Measurements from ENCODE around the gene NRL. TPM values are rescaled to one million over a fixed set of nuclear protein-coding genes. Genes with fewer than 3 reads are reported as not detected.
A peak's percentile ranks its signal among the peaks of the same experiment; 100 is the strongest.

Gene NRL
- polyA plus RNA-seq, 3 donors, result 1.1 to 1.5 (median 1.3) TPM

DNA sequence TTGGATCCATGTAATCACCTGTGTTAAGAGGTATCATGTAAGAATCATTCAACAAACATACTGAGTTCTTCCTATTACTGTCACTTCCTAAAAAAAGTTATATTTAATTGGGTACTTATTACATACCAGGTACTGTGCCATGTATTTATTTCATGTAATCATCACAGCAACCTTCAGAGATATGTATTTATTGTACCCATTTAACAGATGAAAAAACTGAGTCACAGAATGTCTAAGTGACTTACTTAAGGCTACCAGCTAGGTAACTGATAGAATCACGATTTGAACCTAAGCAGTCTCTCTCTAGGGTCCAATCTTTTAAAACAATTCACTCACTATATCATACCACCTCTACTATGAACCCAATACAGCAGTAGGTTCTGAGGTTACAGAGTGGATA, 29.7 kb upstream of the NRL start:
- Mint-ChIP-seq H3K27me3 (ENCODE audit: low read depth in 3 of 3) (peaks cover 0 to 2% (median 1%) of the 10 kb centered on the region in 3 donors), H3K4me1 (peaks cover 58% of the 10 kb centered on the region), H3K4me3 (no peak overlapping the region), H3K27ac (peak overlapping the region in 1 of 7 donors; percentile 63), H3K9me3 (no peaks in the 10 kb centered on the region), H3K36me3 (peaks cover 39 to 43% of the 10 kb centered on the region in 2 donors)
- TF ChIP-seq, protein P1, sequence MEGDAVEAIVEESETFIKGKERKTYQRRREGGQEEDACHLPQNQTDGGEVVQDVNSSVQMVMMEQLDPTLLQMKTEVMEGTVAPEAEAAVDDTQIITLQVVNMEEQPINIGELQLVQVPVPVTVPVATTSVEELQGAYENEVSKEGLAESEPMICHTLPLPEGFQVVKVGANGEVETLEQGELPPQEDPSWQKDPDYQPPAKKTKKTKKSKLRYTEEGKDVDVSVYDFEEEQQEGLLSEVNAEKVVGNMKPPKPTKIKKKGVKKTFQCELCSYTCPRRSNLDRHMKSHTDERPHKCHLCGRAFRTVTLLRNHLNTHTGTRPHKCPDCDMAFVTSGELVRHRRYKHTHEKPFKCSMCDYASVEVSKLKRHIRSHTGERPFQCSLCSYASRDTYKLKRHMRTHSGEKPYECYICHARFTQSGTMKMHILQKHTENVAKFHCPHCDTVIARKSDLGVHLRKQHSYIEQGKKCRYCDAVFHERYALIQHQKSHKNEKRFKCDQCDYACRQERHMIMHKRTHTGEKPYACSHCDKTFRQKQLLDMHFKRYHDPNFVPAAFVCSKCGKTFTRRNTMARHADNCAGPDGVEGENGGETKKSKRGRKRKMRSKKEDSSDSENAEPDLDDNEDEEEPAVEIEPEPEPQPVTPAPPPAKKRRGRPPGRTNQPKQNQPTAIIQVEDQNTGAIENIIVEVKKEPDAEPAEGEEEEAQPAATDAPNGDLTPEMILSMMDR (IDR thresholded peaks at IDR 0.05), result no peak
- intact Hi-C loops (cut with micrococcal nuclease), result no loop called here
- peaks cover 25 to 38% of the 10 kb centered on the region in 2 donors for H3K36me3 ChIP-seq (replicated peaks in 1 of 2; ENCODE audit: control insufficient read depth in 1 of 2, insufficient read depth in 2 of 2, low read length in 2 of 2)
- no peak overlapping the region for H3K9ac ChIP-seq (ENCODE audit: insufficient read depth, low read length, poor library complexity, severe bottlenecking)
- no peak overlapping the region for H2AFZ ChIP-seq (ENCODE audit: insufficient read depth, low read depth, low read length, poor library complexity, severe bottlenecking)
- no peaks in the 10 kb centered on the region for H3K9me3 ChIP-seq (replicated peaks in 1 of 2; ENCODE audit: control insufficient read depth in 1 of 2, insufficient read depth in 1 of 2, low read length in 2 of 2)
- peaks cover 70% of the 10 kb centered on the region for H3K79me2 ChIP-seq (ENCODE audit: insufficient read depth, low read length)
- peaks cover 53% of the 10 kb centered on the region for H4K20me1 ChIP-seq (ENCODE audit: insufficient read depth, low read length)
- peak overlapping the region in 1 of 3 experiments; percentile 100 for H3K4me3 ChIP-seq (replicated peaks in 1 of 3; ENCODE audit: low read depth in 2 of 3, low read length in 3 of 3)
- H3K4me2 ChIP-seq (replicated peaks; ENCODE audit: extremely low read depth, low read length, poor library complexity, severe bottlenecking), result peak overlapping the region; percentile 98
- H3K27me3 ChIP-seq (ENCODE audit: control insufficient read depth in 2 of 2, insufficient read depth in 2 of 2, low read length in 2 of 2), result no peaks in the 10 kb centered on the region
- H3K4me1 ChIP-seq (ENCODE audit: control insufficient read depth in 1 of 2, insufficient read depth in 2 of 2, low read length in 2 of 2), result peaks cover 46 to 62% of the 10 kb centered on the region in 2 donors
- peak overlapping the region in 1 of 2 donors; percentile 84 for H3K27ac ChIP-seq (ENCODE audit: low read depth in 1 of 2, low read length in 2 of 2)
- DNase-seq, result no peak
- WGBS (ENCODE audit: insufficient coverage), result no CpG with 5 or more reads among the region's 1 CpG

- no CpG with 5 or more reads among the region's 2 CpGs for WGBS (ENCODE audit: insufficient coverage)
- Histone ChIP-seq H3K27me3 (ENCODE audit: control insufficient read depth in 2 of 2, insufficient read depth in 2 of 2, low read length in 2 of 2) (no peaks in the 10 kb centered on the region), H3K9ac (ENCODE audit: insufficient read depth, low read length, poor library complexity, severe bottlenecking) (no peak overlapping the region), H3K9me3 (replicated peaks in 1 of 2; ENCODE audit: control insufficient read depth in 1 of 2, insufficient read depth in 1 of 2, low read length in 2 of 2) (no peaks in the 10 kb centered on the region), H3K79me2 (ENCODE audit: insufficient read depth, low read length) (peaks cover 70% of the 10 kb centered on the region), H3K4me2 (replicated peaks; ENCODE audit: extremely low read depth, low read length, poor library complexity, severe bottlenecking) (no peak overlapping the region), H4K20me1 (ENCODE audit: insufficient read depth, low read length) (peaks cover 56% of the 10 kb centered on the region), H2AFZ (ENCODE audit: insufficient read depth, low read depth, low read length, poor library complexity, severe bottlenecking) (no peak overlapping the region), H3K36me3 (replicated peaks in 1 of 2; ENCODE audit: control insufficient read depth in 1 of 2, insufficient read depth in 2 of 2, low read length in 2 of 2) (peaks cover 28 to 38% of the 10 kb centered on the region in 2 donors), H3K27ac (ENCODE audit: low read depth in 1 of 2, low read length in 2 of 2) (no peak overlapping the region), H3K4me1 (ENCODE audit: control insufficient read depth in 1 of 2, insufficient read depth in 2 of 2, low read length in 2 of 2) (peaks cover 44 to 58% of the 10 kb centered on the region in 2 donors), H3K4me3 (replicated peaks in 1 of 3; ENCODE audit: low read depth in 2 of 3, low read length in 3 of 3) (no peak overlapping the region)
- Mint-ChIP-seq H3K36me3 (peaks cover 39 to 43% of the 10 kb centered on the region in 2 donors), H3K27ac (peak overlapping the region in 5 of 7 donors; percentile 24 to 66 (median 35)), H3K9me3 (no peaks in the 10 kb centered on the region), H3K4me1 (peaks cover 59% of the 10 kb centered on the region), H3K27me3 (ENCODE audit: low read depth in 3 of 3) (peaks cover 0 to 2% (median 1%) of the 10 kb centered on the region in 3 donors), H3K4me3 (no peak overlapping the region)
- TF ChIP-seq, protein P1 (IDR thresholded peaks at IDR 0.05), result no peak
- intact Hi-C loops (cut with micrococcal nuclease), result no loop called here
- DNase-seq, result no peak
These were observed 28.8 kb upstream of the NRL start for GRCh38 chr14:24143511-24143910.

All from CD14-positive monocyte (primary cell).